ENCODE results near the gene GPAT2.
"Not testable (repeated sequence)": the region's sequence is repeated elsewhere in the genome, so short reads cannot be mapped to it uniquely, and the experiment has no call there.

The GPAT2 gene

DNA sequence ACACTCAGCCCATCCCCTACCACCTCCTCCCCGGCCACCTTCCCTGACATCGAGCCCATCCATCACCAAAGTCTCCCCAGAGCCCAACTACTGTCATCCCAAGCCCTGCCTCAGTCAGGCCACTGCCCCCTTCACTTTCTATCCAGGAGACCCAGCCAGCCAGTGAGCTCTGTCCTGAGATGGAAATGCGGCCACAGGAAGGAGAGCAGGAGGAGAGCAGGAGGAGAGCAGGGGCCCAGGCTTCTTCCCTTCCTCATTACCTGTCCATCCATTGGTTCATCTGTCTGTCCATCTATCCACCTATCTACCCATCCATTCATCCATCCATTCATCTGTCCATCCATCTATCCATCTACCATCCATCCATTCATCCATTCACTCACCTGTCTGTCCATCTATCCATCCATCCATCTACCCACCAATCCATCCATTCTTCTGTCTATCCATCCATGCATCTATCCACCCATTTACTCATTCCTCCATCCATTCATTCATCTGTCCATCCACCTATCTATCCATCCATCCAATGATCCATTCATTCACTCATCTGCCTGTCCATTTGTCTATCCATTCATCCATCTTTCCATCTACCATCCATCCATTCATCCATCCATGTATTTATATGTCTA is 29.4 kb upstream of the GPAT2 start:
- DNase-seq = not testable (repeated sequence)

- peak; percentile 23 for DNase-seq
Observed at GRCh38 chr2:96063116-96063899, 28.6 kb upstream of the GPAT2 start.

DNA sequence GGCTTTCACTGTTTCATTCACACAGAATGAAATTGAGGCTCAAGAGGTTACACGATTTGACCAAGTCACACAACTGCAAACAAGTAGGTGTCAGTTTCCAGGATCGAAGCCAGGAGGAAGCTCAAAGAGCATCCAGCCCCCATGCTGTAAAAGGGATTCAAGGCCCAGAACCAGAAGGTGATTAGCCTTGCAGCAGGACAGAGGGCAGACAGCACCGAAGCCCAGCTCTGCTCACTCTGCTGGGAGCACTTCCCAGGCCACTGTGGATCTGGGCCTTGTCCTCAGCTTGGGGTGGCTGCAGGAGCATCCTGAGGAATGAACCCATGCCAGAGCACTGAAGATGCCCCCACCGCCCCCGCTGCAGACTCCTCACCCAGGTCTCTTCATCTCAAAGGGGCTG is 27.8 kb upstream of the GPAT2 start:
- not testable (repeated sequence) for DNase-seq

DNA sequence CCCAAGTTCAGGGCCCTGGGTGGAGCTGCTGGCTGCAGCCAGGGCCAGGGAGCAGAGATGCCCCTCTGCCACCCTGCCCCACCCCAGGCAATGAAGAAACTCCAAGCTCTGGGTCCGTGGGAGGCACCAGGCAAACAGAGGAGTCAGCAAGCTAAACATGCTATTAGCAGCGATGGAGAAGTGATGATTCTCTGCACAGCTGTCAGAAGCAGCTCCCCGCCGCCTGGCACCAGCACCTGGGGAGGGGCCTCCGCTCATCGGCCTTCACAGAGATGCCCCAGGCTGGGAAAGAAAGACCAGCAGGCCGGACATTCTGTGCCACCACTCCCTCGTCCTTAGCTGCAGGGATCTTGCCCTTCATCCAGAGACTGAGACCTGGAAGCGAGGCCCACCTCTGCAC is 27.2 kb upstream of the GPAT2 start:
- not testable (repeated sequence) for DNase-seq

GRCh38 chr2:96061197-96061817 is 26.6 kb upstream of the GPAT2 start:
- not testable (repeated sequence) for DNase-seq

GRCh38 chr2:96060325-96060724 is 25.6 kb upstream of the GPAT2 start:
- not testable (repeated sequence) for DNase-seq

GRCh38 chr2:96059443-96059842 is 24.7 kb upstream of the GPAT2 start:
- DNase-seq = not testable (repeated sequence)

DNA sequence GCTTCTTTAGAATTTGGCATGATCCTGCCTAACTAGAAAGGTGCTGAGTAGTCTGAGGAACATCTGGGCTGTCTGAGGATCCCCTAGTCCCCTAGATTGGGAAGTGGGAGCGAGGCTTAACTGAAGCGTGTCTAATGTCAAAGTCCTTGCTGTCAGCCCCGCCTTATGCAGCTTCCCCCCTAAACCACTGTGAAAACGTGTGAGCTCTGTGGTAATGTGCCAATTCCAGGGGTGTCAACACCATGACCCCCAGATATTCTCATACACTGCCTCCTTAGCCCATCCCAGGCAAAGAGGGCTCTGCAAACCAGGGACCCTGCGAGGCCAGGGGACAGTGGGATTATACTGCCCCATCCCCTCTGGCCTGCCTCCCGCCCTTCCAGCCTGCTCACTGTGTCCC is 21.1 kb upstream of the GPAT2 start:
- not testable (repeated sequence) for DNase-seq

DNA sequence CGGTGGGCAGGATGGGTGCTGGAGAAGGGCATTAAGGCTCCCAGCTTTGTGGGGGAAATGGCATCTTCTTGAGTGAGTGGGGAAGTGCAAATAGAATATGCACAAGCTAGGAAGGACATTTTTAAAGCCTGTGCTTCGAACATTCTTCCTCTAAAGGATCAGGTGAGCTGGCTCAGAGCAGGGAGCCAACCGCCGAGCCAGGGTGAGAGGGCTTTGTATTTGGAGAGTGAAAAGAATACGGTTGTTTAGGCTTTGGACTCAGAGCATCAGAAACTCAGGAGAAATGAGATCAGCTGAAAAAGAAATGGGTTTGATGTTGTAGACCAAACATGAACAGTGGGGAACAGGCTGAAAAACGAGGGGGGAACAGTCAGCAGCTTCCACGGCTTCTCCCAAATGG is 19.8 kb upstream of the GPAT2 start:
- not testable (repeated sequence) for DNase-seq

DNA sequence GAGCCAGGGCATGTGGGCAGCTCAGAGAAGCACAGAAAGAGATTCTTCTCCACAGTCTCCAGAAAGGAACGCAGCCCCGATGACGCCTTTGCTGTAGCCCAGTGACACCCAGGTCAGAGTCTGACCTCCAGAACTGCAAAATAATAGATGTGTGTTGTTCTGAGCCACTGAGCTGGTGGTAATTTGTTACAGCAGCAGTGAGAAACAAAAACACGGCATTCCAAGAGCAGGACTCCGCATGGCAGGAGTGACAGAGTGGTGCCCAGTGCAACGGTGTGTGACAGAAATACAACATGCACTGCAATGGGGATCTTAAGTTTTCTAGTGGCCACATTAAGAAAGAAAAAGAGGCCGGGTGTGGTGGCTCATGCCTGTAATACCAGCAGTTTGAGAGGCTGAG is 18.7 kb upstream of the GPAT2 start:
- not testable (repeated sequence) for DNase-seq

GRCh38 chr2:96052632-96053031 is 17.9 kb upstream of the GPAT2 start:
- DNase-seq = not testable (repeated sequence)

DNA sequence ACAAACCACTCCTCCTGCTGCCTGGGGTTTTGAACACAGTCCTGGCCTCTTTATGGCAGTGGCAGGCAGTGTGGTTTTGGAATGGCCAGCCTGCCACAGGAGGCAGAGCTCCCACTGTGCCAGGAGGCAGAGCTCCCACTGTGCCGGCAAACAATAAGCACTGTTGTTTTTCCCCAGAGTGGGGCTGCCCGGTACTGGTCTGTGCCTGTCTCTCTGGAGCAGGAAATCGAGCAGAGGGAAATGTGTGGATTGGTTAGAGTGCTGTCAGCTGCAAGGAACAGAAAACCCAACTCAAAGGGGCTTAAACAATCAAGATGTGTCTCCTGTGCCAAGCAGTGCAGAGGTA is 15.2 kb upstream of the GPAT2 start:
- not testable (repeated sequence) for DNase-seq

- not testable (repeated sequence) for DNase-seq
Observed at GRCh38 chr2:96049049-96049916, 14.6 kb upstream of the GPAT2 start.

- not testable (repeated sequence) for DNase-seq
Observed at GRCh38 chr2:96035554-96035953, 838 bp upstream of the GPAT2 start.

DNA sequence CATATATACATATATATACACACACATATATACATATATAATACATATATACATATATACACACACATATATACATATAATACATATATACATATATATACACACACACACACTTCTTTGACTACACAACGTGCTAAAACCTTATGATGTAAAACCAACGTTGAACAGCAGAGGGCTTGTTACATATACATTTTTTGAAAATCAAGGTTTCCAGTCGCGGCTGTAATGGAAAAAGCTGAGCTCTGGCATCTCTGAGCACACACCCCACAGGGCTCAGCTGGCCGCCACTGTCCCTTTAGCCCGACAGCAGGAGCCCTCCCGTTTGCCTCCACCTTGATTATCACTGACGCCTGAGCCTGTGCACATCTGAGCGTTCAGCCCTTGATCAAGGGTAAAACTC is 719 bp downstream of the GPAT2 start:
- not testable (repeated sequence) for DNase-seq

- DNase-seq = not testable (repeated sequence)
Observed at GRCh38 chr2:96027725-96028325, 6.9 kb downstream of the GPAT2 start.

DNA sequence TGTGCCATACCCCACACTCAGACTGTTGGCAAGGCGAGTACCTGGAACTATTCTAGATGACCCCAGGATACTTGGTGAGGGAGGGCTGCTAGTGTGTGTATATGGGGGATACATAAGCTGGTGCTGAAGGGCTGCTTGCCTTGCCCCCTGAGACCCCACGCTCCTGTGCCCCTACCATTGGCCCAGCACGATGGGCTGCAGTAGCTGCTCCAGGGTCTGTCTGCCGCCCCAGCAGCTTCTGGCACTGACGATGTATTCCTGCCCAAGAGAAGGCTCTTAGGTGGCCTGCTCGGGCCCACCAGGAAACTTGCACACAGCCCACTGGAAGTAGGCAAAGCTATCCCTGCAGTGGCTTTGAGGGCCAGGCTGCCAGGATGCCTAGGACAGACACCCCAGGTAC is 9.0 kb downstream of the GPAT2 start:
- DNase-seq = not testable (repeated sequence)

- no peak for DNase-seq
Observed at GRCh38 chr2:96025194-96025492, 9.6 kb downstream of the GPAT2 start.

GRCh38 chr2:96024336-96025193 is 10.2 kb downstream of the GPAT2 start:
- peak; percentile 0 for DNase-seq

DNA sequence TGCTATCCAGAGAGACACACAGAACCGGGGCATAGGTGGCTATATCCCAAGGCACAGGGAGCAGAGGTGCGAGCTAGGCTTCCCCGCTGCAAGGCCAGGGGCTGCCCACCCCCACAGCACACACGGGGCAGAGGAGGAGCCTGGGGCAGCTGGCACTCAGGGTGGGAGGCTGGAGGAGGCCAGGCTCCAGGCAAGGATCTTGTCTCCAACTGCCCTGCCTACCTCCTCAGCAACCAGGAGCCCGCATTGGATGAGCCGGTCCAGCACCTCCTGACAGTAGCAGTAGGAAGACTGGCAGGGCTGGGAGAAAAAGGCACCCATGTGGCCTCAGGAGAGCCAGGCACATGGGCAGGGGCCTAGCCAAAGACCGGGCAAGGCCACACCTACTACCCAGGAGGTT is 11.0 kb downstream of the GPAT2 start:
- not testable (repeated sequence) for DNase-seq

DNA sequence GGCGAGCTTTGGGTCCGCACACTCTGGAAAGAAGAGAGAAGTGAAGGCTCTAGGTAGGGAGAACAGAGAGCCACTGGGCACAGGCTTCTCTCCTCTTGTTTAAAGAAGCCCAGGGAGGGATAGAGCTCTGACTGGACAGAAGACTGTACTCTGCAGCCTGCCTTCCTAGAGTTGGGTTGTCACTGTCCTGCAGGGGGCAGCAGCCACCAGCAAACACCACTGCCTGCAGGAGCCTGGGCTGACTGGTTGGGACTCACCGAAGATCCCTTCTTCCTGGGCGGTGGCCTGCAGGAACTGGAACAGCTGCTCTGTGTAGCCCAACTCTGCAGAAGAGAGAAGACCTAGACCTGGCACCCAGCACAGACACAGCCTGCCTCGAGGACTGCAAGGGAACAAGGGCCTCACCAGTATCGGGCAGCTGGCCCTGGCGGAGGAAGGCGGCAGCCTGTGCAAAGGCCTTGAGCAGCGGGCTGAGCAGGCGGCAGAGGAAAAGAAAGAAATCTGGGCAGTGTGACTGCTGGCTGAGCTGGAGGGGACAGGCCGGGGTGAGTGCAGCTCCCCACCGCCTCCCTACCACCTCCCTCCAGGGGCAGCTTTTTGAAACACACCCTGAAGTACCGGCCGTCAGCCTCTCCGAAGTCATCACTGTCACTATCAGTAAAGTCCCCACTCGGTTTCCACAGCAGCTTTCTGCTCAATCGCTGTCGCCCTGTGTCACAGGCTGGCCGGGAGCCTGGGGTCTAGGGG is 11.8 kb downstream of the GPAT2 start:
- DNase-seq = peak; percentile 87
